Activated CD4-positive, alpha-beta T cell treated with anti-CD3 and anti-CD28 coated beads, Interleukin-2, amount 10 ng/mL, durations not matched to agents 24 days and 14 days (primary cell): Measurements from ENCODE around the gene BLACAT1. TPM values are rescaled to one million over a fixed set of nuclear protein-coding genes. Genes with fewer than 3 reads are reported as not detected.
A peak's percentile ranks its signal among the peaks of the same experiment; 100 is the strongest.

Experiments used
- DNase-seq: peaks from one replicate; pipeline ENCODE4 v3.0.0; 2022
- H3K27ac Mint-ChIP-seq: one replicate; pipeline ENCODE4 v1.8.0; 2022; ENCODE audit warnings: mild to moderate bottlenecking, mixed read lengths
- H3K27me3 Mint-ChIP-seq: one replicate; pipeline ENCODE4 v1.8.0; 2022; ENCODE audit warnings: mixed read lengths
- H3K36me3 Mint-ChIP-seq: one replicate; pipeline ENCODE4 v1.8.0; 2022; ENCODE audit warnings: low read depth, mild to moderate bottlenecking, mixed read lengths
- H3K4me1 Mint-ChIP-seq: one replicate; pipeline ENCODE4 v1.8.0; 2021; ENCODE audit warnings: mixed read lengths
- H3K4me3 Mint-ChIP-seq: one replicate; pipeline ENCODE4 v1.8.0; 2022; ENCODE audit warnings: mild to moderate bottlenecking, moderate library complexity, mixed read lengths
- H3K9me3 Mint-ChIP-seq: one replicate; pipeline ENCODE4 v1.8.0; 2021; ENCODE audit warnings: mixed read lengths
- intact Hi-C: fragments of 100-400 bp; cut with micrococcal nuclease; formaldehyde crosslinking; loops from one replicate; pipeline ENCODE4 v1.15.1; 2023
- total RNA-seq: library from RNA; stranded (reverse); gene quantifications from 2 replicates; pipeline ENCODE4 v1.2.3, GENCODE V29; 2022

The BLACAT1 gene
- 0.16 and 0.17 TPM in 2 replicates for total RNA-seq

GRCh38 chr1:205455581-205456382 lies at the start of gene BLACAT1:
BLACAT1 (minus strand) TSS chr1:205456045.
- Mint-ChIP-seq H3K9me3 (peaks cover 3% of the 10 kb centered on the region), H3K27me3 (peaks cover 75% of the 10 kb centered on the region), H3K4me3 (peak within 1 kb of the TSS; percentile 62), H3K4me1 (peaks cover 6% of the 10 kb centered on the region), H3K27ac (no peak within 1 kb of the TSS), H3K36me3 (no peaks in the 10 kb centered on the region)
- no peak for DNase-seq
- intact Hi-C loops, result no loop called here

- H3K9me3 Mint-ChIP-seq, result no peaks in the 10 kb centered on the region
- peak overlapping the region; percentile 76 for H3K4me3 Mint-ChIP-seq
- H3K27ac Mint-ChIP-seq, result no peak overlapping the region
- DNase-seq, result no peak
- H3K36me3 Mint-ChIP-seq, result no peaks in the 10 kb centered on the region
- intact Hi-C loops, result no loop called here
- peaks cover 7% of the 10 kb centered on the region for H3K4me1 Mint-ChIP-seq
- H3K27me3 Mint-ChIP-seq, result peaks cover 31% of the 10 kb centered on the region
Measured at GRCh38 chr1:205505076-205505729, 49.4 kb upstream of the BLACAT1 start.

- H3K27ac Mint-ChIP-seq, result peak within 1 kb of the TSS; percentile 60
- H3K4me1 Mint-ChIP-seq, result peaks cover 7% of the 10 kb centered on the region
- intact Hi-C loops, result no loop called here
- H3K9me3 Mint-ChIP-seq, result no peaks in the 10 kb centered on the region
- H3K27me3 Mint-ChIP-seq, result peaks cover 31% of the 10 kb centered on the region
- DNase-seq, result peak; percentile 78
- no peaks in the 10 kb centered on the region for H3K36me3 Mint-ChIP-seq
- H3K4me3 Mint-ChIP-seq, result peak within 1 kb of the TSS; percentile 76
Measured at GRCh38 chr1:205504311-205505075, 48.6 kb upstream of the BLACAT1 start, which contains the start of gene CDK18. CDK18 (plus strand) TSS chr1:205504669; CDS start chr1:205523168, 18,499 bp downstream.

GRCh38 chr1:205502992-205503391 lies 47.1 kb upstream of the BLACAT1 start:
- intact Hi-C loops, result no loop called here
- Mint-ChIP-seq H3K9me3 (no peaks in the 10 kb centered on the region), H3K36me3 (no peaks in the 10 kb centered on the region), H3K27me3 (peaks cover 31% of the 10 kb centered on the region), H3K4me1 (peaks cover 7% of the 10 kb centered on the region), H3K27ac (no peak overlapping the region), H3K4me3 (no peak overlapping the region)
- DNase-seq, result no peak

- Mint-ChIP-seq H3K4me1 (peaks cover 7% of the 10 kb centered on the region), H3K27ac (no peak overlapping the region), H3K27me3 (peaks cover 35% of the 10 kb centered on the region), H3K4me3 (no peak overlapping the region), H3K36me3 (no peaks in the 10 kb centered on the region), H3K9me3 (no peaks in the 10 kb centered on the region)
- DNase-seq, result no peak
- intact Hi-C loops, result no loop called here
Measured at GRCh38 chr1:205502111-205502810, 46.4 kb upstream of the BLACAT1 start.

GRCh38 chr1:205500240-205501233 lies 44.7 kb upstream of the BLACAT1 start:
- Mint-ChIP-seq H3K9me3 (no peaks in the 10 kb centered on the region), H3K4me3 (no peak overlapping the region), H3K27ac (no peak overlapping the region), H3K4me1 (peaks cover 7% of the 10 kb centered on the region), H3K27me3 (peaks cover 38% of the 10 kb centered on the region), H3K36me3 (no peaks in the 10 kb centered on the region)
- intact Hi-C loops, result no loop called here
- DNase-seq, result no peak

- H3K27ac Mint-ChIP-seq, result no peak overlapping the region
- no peaks in the 10 kb centered on the region for H3K36me3 Mint-ChIP-seq
- intact Hi-C loops, result no loop called here
- no peak for DNase-seq
- H3K9me3 Mint-ChIP-seq, result no peaks in the 10 kb centered on the region
- H3K4me1 Mint-ChIP-seq, result peaks cover 4% of the 10 kb centered on the region
- peaks cover 35% of the 10 kb centered on the region for H3K27me3 Mint-ChIP-seq
- H3K4me3 Mint-ChIP-seq, result no peak overlapping the region
Measured at GRCh38 chr1:205499789-205500188, 43.9 kb upstream of the BLACAT1 start.

- no peak for DNase-seq
- no peak overlapping the region for H3K4me3 Mint-ChIP-seq
- H3K9me3 Mint-ChIP-seq, result no peaks in the 10 kb centered on the region
- no peaks in the 10 kb centered on the region for H3K36me3 Mint-ChIP-seq
- peaks cover 3% of the 10 kb centered on the region for H3K4me1 Mint-ChIP-seq
- intact Hi-C loops, result no loop called here
- H3K27ac Mint-ChIP-seq, result no peak overlapping the region
- peaks cover 27% of the 10 kb centered on the region for H3K27me3 Mint-ChIP-seq
Measured at GRCh38 chr1:205497351-205497750, 41.5 kb upstream of the BLACAT1 start.

GRCh38 chr1:205496661-205497060 lies 40.8 kb upstream of the BLACAT1 start:
- intact Hi-C loops, result no loop called here
- no peak for DNase-seq
- Mint-ChIP-seq H3K4me1 (peaks cover 3% of the 10 kb centered on the region), H3K27ac (no peak overlapping the region), H3K36me3 (no peaks in the 10 kb centered on the region), H3K9me3 (no peaks in the 10 kb centered on the region), H3K4me3 (no peak overlapping the region), H3K27me3 (peaks cover 32% of the 10 kb centered on the region)

GRCh38 chr1:205495237-205495823 lies 39.5 kb upstream of the BLACAT1 start:
- Mint-ChIP-seq H3K36me3 (no peaks in the 10 kb centered on the region), H3K27ac (no peak overlapping the region), H3K4me1 (peaks cover 3% of the 10 kb centered on the region), H3K27me3 (peaks cover 36% of the 10 kb centered on the region), H3K4me3 (no peak overlapping the region), H3K9me3 (no peaks in the 10 kb centered on the region)
- no peak for DNase-seq
- intact Hi-C loops, result no loop called here

GRCh38 chr1:205494115-205494514 lies 38.3 kb upstream of the BLACAT1 start:
- Mint-ChIP-seq H3K27me3 (peaks cover 42% of the 10 kb centered on the region), H3K4me3 (no peak overlapping the region), H3K27ac (no peak overlapping the region), H3K36me3 (no peaks in the 10 kb centered on the region), H3K4me1 (peaks cover 6% of the 10 kb centered on the region), H3K9me3 (no peaks in the 10 kb centered on the region)
- DNase-seq, result no peak
- intact Hi-C loops, result no loop called here

- Mint-ChIP-seq H3K9me3 (no peaks in the 10 kb centered on the region), H3K36me3 (no peaks in the 10 kb centered on the region), H3K27ac (no peak overlapping the region), H3K4me3 (no peak overlapping the region), H3K4me1 (peaks cover 6% of the 10 kb centered on the region), H3K27me3 (peaks cover 42% of the 10 kb centered on the region)
- DNase-seq, result no peak
- intact Hi-C loops, result no loop called here
Measured at GRCh38 chr1:205493241-205494085, 37.6 kb upstream of the BLACAT1 start.
